22Rv1 (cell line): ENCODE measurements around the gene CCDC102B.

Experiments used
- CTCF ChIP-seq: fragments of 450-650 bp; IDR thresholded peaks from 2 replicates; pipeline ENCODE4 v1.5.1; 2017; ENCODE audit warnings: mild to moderate bottlenecking
- ZFX ChIP-seq: fragments of 450-650 bp; IDR thresholded peaks from 2 replicates; pipeline ENCODE4 v1.6.1; 2017; ENCODE audit warnings: antibody characterized with exemption, borderline replicate concordance

GRCh38 chr18:68979737-68980136, 181.9 kb downstream of the CCDC102B start:
- TF ChIP-seq CTCF (no peak), ZFX (no peak)
